ENCODE measurements around the gene RHEB. TPM values are rescaled to one million over a fixed set of nuclear protein-coding genes. Genes with fewer than 3 reads are reported as not detected.

The RHEB gene
- polyA plus RNA-seq, 1 experiment, result 154 TPM

GRCh38 chr7:151501676-151502075, 18.0 kb downstream of the RHEB start:
- DNase-seq (ENCODE audit: low read depth, low spot score), result no peak
- Histone ChIP-seq H3K27me3 (ENCODE audit: control insufficient read depth, insufficient read depth, low read length) (no peaks in the 10 kb centered on the region), H3K9me3 (ENCODE audit: control insufficient read depth, insufficient read depth, low read length) (peaks cover 4% of the 10 kb centered on the region; the same call in 1 of the 2 replicates), H3K4me3 (ENCODE audit: low read depth, low read length) (no peak overlapping the region), H3K27ac (ENCODE audit: low read depth, low read length) (no peak overlapping the region)
- ChIA-PET CTCF (no interaction called here), POLR2A (no interaction called here)
- no peak for TF ChIP-seq CTCF (IDR thresholded peaks at IDR 0.05; ENCODE audit: low read depth, low read length)

GRCh38 chr7:151498495-151498894, 21.2 kb downstream of the RHEB start:
- H3K4me3 ChIP-seq (ENCODE audit: low read depth, low read length), result no peak overlapping the region
- ChIA-PET CTCF (interaction anchor here (1.4 kb wide), 1 partner anchor 50 kb away, joined by 5 read pairs; no protein-coding TSS in a partner anchor), POLR2A (interaction anchor here (0.5 kb wide), 1 partner anchor 16 kb away, joined by 3 read pairs; no protein-coding TSS in a partner anchor)
- peaks cover 4% of the 10 kb centered on the region; the same call in 1 of the 2 replicates for H3K9me3 ChIP-seq (ENCODE audit: control insufficient read depth, insufficient read depth, low read length)
- no peak overlapping the region for H3K27ac ChIP-seq (ENCODE audit: low read depth, low read length)
- DNase-seq (ENCODE audit: low read depth, low spot score), result no peak
- no peak for TF ChIP-seq CTCF (IDR thresholded peaks at IDR 0.05; ENCODE audit: low read depth, low read length)
- no peaks in the 10 kb centered on the region for H3K27me3 ChIP-seq (ENCODE audit: control insufficient read depth, insufficient read depth, low read length)

- CTCF ChIA-PET, result interaction anchor here (0.8 to 1.4 kb wide), 2 partner anchors 49 to 228 kb away, joined by 3 to 5 read pairs; no protein-coding TSS in a partner anchor
- no peak overlapping the region for H3K4me3 ChIP-seq (ENCODE audit: low read depth, low read length)
- H3K27me3 ChIP-seq (ENCODE audit: control insufficient read depth, insufficient read depth, low read length), result no peaks in the 10 kb centered on the region
- H3K27ac ChIP-seq (ENCODE audit: low read depth, low read length), result no peak overlapping the region
- TF ChIP-seq CTCF (IDR thresholded peaks at IDR 0.05; ENCODE audit: low read depth, low read length), result no peak
- peaks cover 4% of the 10 kb centered on the region; the same call in 1 of the 2 replicates for H3K9me3 ChIP-seq (ENCODE audit: control insufficient read depth, insufficient read depth, low read length)
- POLR2A ChIA-PET, result no interaction called here
- DNase-seq (ENCODE audit: low read depth, low spot score), result no peak
Measured at GRCh38 chr7:151497306-151497871, 22.3 kb downstream of the RHEB start.

GRCh38 chr7:151495360-151495759, 24.3 kb downstream of the RHEB start:
- ChIA-PET CTCF (no interaction called here), POLR2A (no interaction called here)
- no peaks in the 10 kb centered on the region; the same call in 1 of the 2 replicates for H3K9me3 ChIP-seq (ENCODE audit: control insufficient read depth, insufficient read depth, low read length)
- DNase-seq (ENCODE audit: low read depth, low spot score), result no peak
- TF ChIP-seq CTCF (IDR thresholded peaks at IDR 0.05; ENCODE audit: low read depth, low read length), result no peak
- no peaks in the 10 kb centered on the region for H3K27me3 ChIP-seq (ENCODE audit: control insufficient read depth, insufficient read depth, low read length)
- no peak overlapping the region for H3K4me3 ChIP-seq (ENCODE audit: low read depth, low read length)
- no peak overlapping the region for H3K27ac ChIP-seq (ENCODE audit: low read depth, low read length)

GRCh38 chr7:151494298-151495284, 25.1 kb downstream of the RHEB start:
- no peak for TF ChIP-seq CTCF (IDR thresholded peaks at IDR 0.05; ENCODE audit: low read depth, low read length)
- H3K27ac ChIP-seq (ENCODE audit: low read depth, low read length), result no peak overlapping the region
- H3K4me3 ChIP-seq (ENCODE audit: low read depth, low read length), result no peak overlapping the region
- no peaks in the 10 kb centered on the region; the same call in 1 of the 2 replicates for H3K9me3 ChIP-seq (ENCODE audit: control insufficient read depth, insufficient read depth, low read length)
- DNase-seq (ENCODE audit: low read depth, low spot score), result no peak
- ChIA-PET POLR2A (no interaction called here), CTCF (no interaction called here)
- H3K27me3 ChIP-seq (ENCODE audit: control insufficient read depth, insufficient read depth, low read length), result no peaks in the 10 kb centered on the region

Measured in AG04450 (cell line).